Spleen (tissue), 11 donors: ENCODE results near the gene EGLN3. TPM values are rescaled to one million over a fixed set of nuclear protein-coding genes. Genes with fewer than 3 reads are reported as not detected.

ENCODE experiments used
- DNase-seq: peaks from one replicate; pipeline ENCODE4 v3.0.0-alpha.2; 2020
- H3K27ac ChIP-seq, 8 donors: fragments of 200-600 bp; sonication (generic) in 7 of 8; 1 replicate in 4 of 8; 2 replicates in 4 of 8; pipeline versions ENCODE4 v1.5.0 to v1.8.0; 2016 to 2021; ENCODE audit warnings: inconsistent platforms in 4 of 8, mild to moderate bottlenecking in 4 of 8, moderate library complexity in 1 of 8
- H3K27me3 ChIP-seq, 7 donors: fragments of 200-600 bp; sonication (generic) in 6 of 7; replicated peaks in 1 of 7; 1 replicate in 4 of 7; 2 replicates in 3 of 7; pipeline versions ENCODE4 v1.5.0 to v1.8.0; 2016 to 2021; ENCODE audit warnings: inconsistent platforms in 3 of 7, mild to moderate bottlenecking in 1 of 7
- H3K36me3 ChIP-seq, 6 donors: fragments of 200-600 bp; sonication (generic) in 5 of 6; 1 replicate in 4 of 6; 2 replicates in 2 of 6; pipeline versions ENCODE4 v1.5.0 to v1.8.0; 2016 to 2021; ENCODE audit warnings: inconsistent platforms in 2 of 6
- H3K4me1 ChIP-seq, 6 donors: fragments of 200-600 bp; sonication (generic) in 5 of 6; 1 replicate in 3 of 6; 2 replicates in 3 of 6; pipeline versions ENCODE4 v1.5.0 to v1.8.0; 2016 to 2021; ENCODE audit warnings: inconsistent platforms in 3 of 6
- H3K4me3 ChIP-seq, 8 donors: fragments of 200-600 bp; sonication (generic) in 7 of 8; 1 replicate in 4 of 8; 2 replicates in 4 of 8; pipeline versions ENCODE4 v1.5.0 to v1.8.0; 2016 to 2021; ENCODE audit warnings: inconsistent platforms in 4 of 8, mild to moderate bottlenecking in 4 of 8, moderate library complexity in 2 of 8
- H3K9me3 ChIP-seq, 8 donors: fragments of 200-600 bp; sonication (generic) in 7 of 8; 1 replicate in 4 of 8; 2 replicates in 4 of 8; pipeline versions ENCODE4 v1.5.0 to v1.8.0; 2016 to 2021; ENCODE audit warnings: inconsistent platforms in 4 of 8
- CTCF ChIP-seq, 11 experiments: fragments of 200-600 bp in 7 of 11; fragments of 450-650 bp in 4 of 11; sonication (generic) in 4 of 11; IDR thresholded peaks in 8 of 11; conservative IDR thresholded peaks in 3 of 11; 1 replicate in 7 of 11; 2 replicates in 4 of 11; pipeline versions ENCODE4 v1.4.0 to v1.8.0; 2016 to 2021; ENCODE audit warnings: antibody characterized with exemption in 11 of 11, inconsistent platforms in 4 of 11, mild to moderate bottlenecking in 1 of 11
- POLR2A ChIP-seq, 3 donors: fragments of 450-650 bp; IDR thresholded peaks; one replicate each; pipeline ENCODE4 v1.5.1; 2017; ENCODE audit warnings: antibody characterized with exemption in 3 of 3, mild to moderate bottlenecking in 1 of 3
- POLR2AphosphoS5 ChIP-seq, 3 donors: sonication (generic); formaldehyde crosslinking; IDR thresholded peaks; one replicate each; pipeline ENCODE4 v1.5.1; 2017; ENCODE audit warnings: antibody characterized with exemption in 3 of 3
- WGBS, 5 donors: extraction: QIAGEN DNeasy Blood & Tissue Kit in 3 of 5; methylation state at CpG; one replicate each; pipeline versions ENCODE4 v1.1.5 to v1.1.7; 2013 to 2018; 5-methylcytosine and 5-hydroxymethylcytosine counted together
- intact Hi-C: fragments of 100-400 bp; cut with DNase I; formaldehyde crosslinking; loops from one replicate; pipeline ENCODE4 v1.15.0; 2023; ENCODE audit warnings: low total_unique reads
- polyA plus RNA-seq, 3 donors: library from polyadenylated mRNA; stranded (reverse); fragments of 200-250 nt; gene quantifications; one replicate each; pipeline ENCODE4 v1.2.1, GENCODE V29; 2013
- total RNA-seq, 7 donors: library from RNA; depleted of rRNA in 3 of 7; stranded (reverse); fragments of >200 nt in 3 of 7; fragmentation: NEBNext Ultra II Directional in 4 of 7; extraction: Animal tissue kit (Norgen Biotek cat#: 25700) in 4 of 7; gene quantifications; one replicate each; pipeline versions ENCODE4 v1.1.0 to v1.2.1, GENCODE V29; 2016 to 2021
- donor health status: healthy with polysubstance abuse.
- donor health status: DM: no; HTN: no; CAD: no; lungs with moderate emphysema.
- donor health status: DM: no; HTN: no; CAD: no.
- donor health status: Bipolar disorder and iron deficiency.
- donor health status: healthy.
- donor health status: DM: no; HTN: no; CAD: no.
- donor health status: DM: yes; HTN: yes; CAD: no.

EGLN3 gene
- total and polyA plus RNA-seq, 10 donors: 4.0 to 21.5 (median 7.8) TPM

- TF ChIP-seq CTCF (IDR thresholded peaks at IDR 0.05 in 8 of 11, conservative IDR thresholded peaks at IDR 0.05 in 3 of 11) (no peak), POLR2AphosphoS5 (IDR thresholded peaks at IDR 0.05) (no peak), POLR2A (IDR thresholded peaks at IDR 0.05) (no peak)
- no peak for DNase-seq
- intact Hi-C loops: no loop called here
- WGBS, 5 donors: 91 to 100% (median 95%) methylated on average over 1 of the region's 1 CpG
- H3K4me3 ChIP-seq: no peak overlapping the region
- H3K4me1 ChIP-seq: peaks cover 0 to 5% (median 0%) of the 10 kb centered on the region in 6 donors
- H3K27ac ChIP-seq: no peak overlapping the region
- H3K27me3 ChIP-seq: no peaks in the 10 kb centered on the region
- no peaks in the 10 kb centered on the region for H3K9me3 ChIP-seq
- H3K36me3 ChIP-seq: no peaks in the 10 kb centered on the region
Measured at GRCh38 chr14:33990790-33991189, 39.9 kb upstream of the EGLN3 start.

GRCh38 chr14:33987565-33988080 lies 36.7 kb upstream of the EGLN3 start:
- DNase-seq: no peak
- Histone ChIP-seq H3K4me1 (peaks cover 0 to 5% (median 0%) of the 10 kb centered on the region in 6 donors), H3K9me3 (peaks cover 0 to 15% (median 4%) of the 10 kb centered on the region in 8 donors), H3K4me3 (no peak overlapping the region), H3K27me3 (no peaks in the 10 kb centered on the region), H3K36me3 (no peaks in the 10 kb centered on the region), H3K27ac (no peak overlapping the region)
- TF ChIP-seq POLR2AphosphoS5 (IDR thresholded peaks at IDR 0.05) (no peak), CTCF (IDR thresholded peaks at IDR 0.05 in 8 of 11, conservative IDR thresholded peaks at IDR 0.05 in 3 of 11) (no peak), POLR2A (IDR thresholded peaks at IDR 0.05) (no peak)
- intact Hi-C loops: no loop called here
- 80 to 96% (median 90%) methylated on average over 4 of the region's 4 CpGs for whole genome bisulfite sequencing, 5 donors

GRCh38 chr14:33986804-33987203 lies 35.9 kb upstream of the EGLN3 start:
- intact Hi-C loops: no loop called here
- 74 to 90% (median 81%) methylated on average over 5 of the region's 5 CpGs for WGBS, 5 donors
- DNase-seq: no peak
- Histone ChIP-seq H3K27ac (no peak overlapping the region), H3K27me3 (no peaks in the 10 kb centered on the region), H3K9me3 (peaks cover 0 to 15% (median 4%) of the 10 kb centered on the region in 8 donors), H3K4me3 (no peak overlapping the region), H3K4me1 (peaks cover 0 to 5% (median 0%) of the 10 kb centered on the region in 6 donors), H3K36me3 (no peaks in the 10 kb centered on the region)
- TF ChIP-seq POLR2A (IDR thresholded peaks at IDR 0.05) (no peak), CTCF (IDR thresholded peaks at IDR 0.05 in 8 of 11, conservative IDR thresholded peaks at IDR 0.05 in 3 of 11) (no peak), POLR2AphosphoS5 (IDR thresholded peaks at IDR 0.05) (no peak)

GRCh38 chr14:33985242-33985641 lies 34.4 kb upstream of the EGLN3 start:
- 93 to 98% (median 96%) methylated on average over 2 of the region's 2 CpGs for WGBS, 5 donors
- Histone ChIP-seq H3K4me1 (peaks cover 0 to 3% (median 0%) of the 10 kb centered on the region in 6 donors), H3K36me3 (no peaks in the 10 kb centered on the region), H3K9me3 (peaks cover 0 to 15% (median 4%) of the 10 kb centered on the region in 8 donors), H3K27ac (no peak overlapping the region), H3K4me3 (no peak overlapping the region), H3K27me3 (no peaks in the 10 kb centered on the region)
- intact Hi-C loops: no loop called here
- DNase-seq: no peak
- no peak for TF ChIP-seq POLR2AphosphoS5 (IDR thresholded peaks at IDR 0.05)
- no peak for TF ChIP-seq POLR2A (IDR thresholded peaks at IDR 0.05)
- TF ChIP-seq CTCF (IDR thresholded peaks at IDR 0.05 in 8 of 11, conservative IDR thresholded peaks at IDR 0.05 in 3 of 11): no peak
